ENCODE measurements around the gene ARPC1A. TPM values are rescaled to one million over a fixed set of nuclear protein-coding genes. Genes with fewer than 3 reads are reported as not detected.
"Not testable (repeated sequence)": the region's sequence is repeated elsewhere in the genome, so short reads cannot be mapped to it uniquely, and the experiment has no call there.

ARPC1A gene
- total RNA-seq, 2 experiments from 2014 or later, result 41.5 to 47.7 TPM

GRCh38 chr7:99325001-99325493 is 651 bp upstream of the ARPC1A start:
- Mint-ChIP-seq H3K27ac (peak overlapping the region; percentile 88), H3K27me3 (ENCODE audit: low read depth) (no peaks in the 10 kb centered on the region), H3K4me1 (ENCODE audit: low read depth) (peaks cover 34% of the 10 kb centered on the region), H3K9me3 (no peaks in the 10 kb centered on the region), H3K4me3 (peak overlapping the region; percentile 80), H3K36me3 (ENCODE audit: low read depth) (no peaks in the 10 kb centered on the region)
- no peak for DNase-seq
- intact Hi-C loops (cut with micrococcal nuclease), result loop anchor here (2.0 to 5.0 kb wide), 3 partner anchors 53 to 446 kb away; partner anchors contain the start of genes MYH16, SMURF1 and TRRAP
- CTCF ChIA-PET, result interaction anchor here (0.6 kb wide), 1 partner anchor 433 kb away, joined by 4 read pairs; no protein-coding TSS in a partner anchor

- CTCF ChIA-PET, result interaction anchor here (0.6 to 1.2 kb wide), 3 partner anchors 13 to 112 kb away, joined by 3 to 4 read pairs (median 3); no protein-coding TSS in a partner anchor
- DNase-seq, result no peak
- Mint-ChIP-seq H3K4me3 (peak overlapping the region; percentile 80), H3K36me3 (ENCODE audit: low read depth) (no peaks in the 10 kb centered on the region), H3K27me3 (ENCODE audit: low read depth) (no peaks in the 10 kb centered on the region), H3K9me3 (no peaks in the 10 kb centered on the region), H3K27ac (peak overlapping the region; percentile 88), H3K4me1 (ENCODE audit: low read depth) (peaks cover 47% of the 10 kb centered on the region)
- intact Hi-C loops (cut with micrococcal nuclease), result loop anchor here (1.0 to 5.0 kb wide), 4 partner anchors 54 to 184 kb away; partner anchors contain the start of genes BUD31, MYH16, PDAP1 and SMURF1
Observed at GRCh38 chr7:99326408-99326782, 697 bp downstream of the ARPC1A start.

- Mint-ChIP-seq H3K4me1 (ENCODE audit: low read depth) (peaks cover 60% of the 10 kb centered on the region), H3K27ac (peak overlapping the region; percentile 92), H3K4me3 (peak overlapping the region; percentile 32)
- intact Hi-C loops (cut with micrococcal nuclease), result loop anchor here (1.0 kb wide), 1 partner anchor 51 kb away; no protein-coding TSS in a partner anchor
- CTCF ChIA-PET, result interaction anchor here (0.9 kb wide), 1 partner anchor 78 kb away, joined by 3 read pairs; the partner anchor contains the start of genes BUD31 and PDAP1
- not testable (repeated sequence) for H3K36me3 Mint-ChIP-seq (ENCODE audit: low read depth); H3K9me3 Mint-ChIP-seq; H3K27me3 Mint-ChIP-seq (ENCODE audit: low read depth)
- peak; percentile 40 for DNase-seq
Observed at GRCh38 chr7:99330314-99330961, 4.7 kb downstream of the ARPC1A start.

GRCh38 chr7:99331002-99331401 is 5.3 kb downstream of the ARPC1A start:
- H3K27ac Mint-ChIP-seq, result peak overlapping the region; percentile 92
- CTCF ChIA-PET, result interaction anchor here (0.6 kb wide), 1 partner anchor 233 kb away, joined by 3 read pairs; no protein-coding TSS in a partner anchor
- peaks cover 10% of the 10 kb centered on the region for H3K36me3 Mint-ChIP-seq (ENCODE audit: low read depth)
- no peaks in the 10 kb centered on the region for H3K27me3 Mint-ChIP-seq (ENCODE audit: low read depth)
- intact Hi-C loops (cut with micrococcal nuclease), result no loop called here
- peak; percentile 57 for DNase-seq
- peaks cover 60% of the 10 kb centered on the region for H3K4me1 Mint-ChIP-seq (ENCODE audit: low read depth)
- peak overlapping the region; percentile 6 for H3K4me3 Mint-ChIP-seq
- no peaks in the 10 kb centered on the region for H3K9me3 Mint-ChIP-seq

GRCh38 chr7:99339595-99339994 is 13.9 kb downstream of the ARPC1A start:
- Mint-ChIP-seq H3K9me3 (no peaks in the 10 kb centered on the region), H3K27ac (no peak overlapping the region), H3K4me3 (no peak overlapping the region), H3K36me3 (ENCODE audit: low read depth) (peaks cover 37% of the 10 kb centered on the region), H3K4me1 (ENCODE audit: low read depth) (peaks cover 13% of the 10 kb centered on the region), H3K27me3 (ENCODE audit: low read depth) (no peaks in the 10 kb centered on the region)
- CTCF ChIA-PET, result interaction anchor here (1.2 to 1.6 kb wide), 2 partner anchors 11 to 21 kb away, joined by 3 read pairs; no protein-coding TSS in a partner anchor
- intact Hi-C loops (cut with micrococcal nuclease), result no loop called here
- no peak for DNase-seq

DNA sequence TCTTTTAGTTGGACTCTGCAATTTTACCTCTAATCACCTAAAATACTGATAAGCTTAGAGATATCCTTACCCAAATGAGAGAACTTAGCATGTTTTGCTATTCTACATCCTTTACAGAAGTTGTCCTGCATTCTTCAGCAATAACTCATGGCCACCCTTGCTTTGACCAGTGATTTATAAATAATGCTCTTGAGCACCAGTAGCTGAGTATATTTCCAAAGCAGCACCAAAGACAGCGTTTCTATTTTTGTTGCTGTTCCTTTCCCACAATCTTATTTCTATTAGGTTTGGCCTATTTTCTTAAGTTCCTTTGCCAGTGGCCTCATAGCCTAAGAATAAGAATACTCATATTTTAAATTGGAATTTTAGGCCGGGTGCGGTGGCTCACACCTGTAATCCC is 15.0 kb downstream of the ARPC1A start:
- Mint-ChIP-seq H3K4me1 (ENCODE audit: low read depth) (peaks cover 10% of the 10 kb centered on the region), H3K4me3 (no peak overlapping the region), H3K27ac (no peak overlapping the region), H3K27me3 (ENCODE audit: low read depth) (no peaks in the 10 kb centered on the region), H3K9me3 (no peaks in the 10 kb centered on the region), H3K36me3 (ENCODE audit: low read depth) (peaks cover 38% of the 10 kb centered on the region)
- CTCF ChIA-PET, result interaction anchor here (1.6 kb wide), 1 partner anchor 10 kb away, joined by 3 read pairs; no protein-coding TSS in a partner anchor
- DNase-seq, result no peak
- intact Hi-C loops (cut with micrococcal nuclease), result no loop called here

- CTCF ChIA-PET, result no interaction called here
- H3K4me3 Mint-ChIP-seq, result no peak overlapping the region
- H3K36me3 Mint-ChIP-seq (ENCODE audit: low read depth), result peaks cover 37% of the 10 kb centered on the region
- H3K9me3 Mint-ChIP-seq, result no peaks in the 10 kb centered on the region
- no peaks in the 10 kb centered on the region for H3K27me3 Mint-ChIP-seq (ENCODE audit: low read depth)
- H3K27ac Mint-ChIP-seq, result no peak overlapping the region
- H3K4me1 Mint-ChIP-seq (ENCODE audit: low read depth), result peaks cover 10% of the 10 kb centered on the region
- DNase-seq, result no peak
- intact Hi-C loops (cut with micrococcal nuclease), result no loop called here
Observed at GRCh38 chr7:99344061-99344647, 18.5 kb downstream of the ARPC1A start.

- intact Hi-C loops (cut with micrococcal nuclease); H3K4me3 Mint-ChIP-seq; H3K27me3 Mint-ChIP-seq (ENCODE audit: low read depth); H3K4me1 Mint-ChIP-seq (ENCODE audit: low read depth); DNase-seq; H3K9me3 Mint-ChIP-seq: not testable (repeated sequence)
- Mint-ChIP-seq H3K27ac (peak overlapping the region; percentile 56), H3K36me3 (ENCODE audit: low read depth) (peaks cover 16% of the 10 kb centered on the region)
- CTCF ChIA-PET, result interaction anchor here (0.6 to 1.7 kb wide), 3 partner anchors 11 to 569 kb away, joined by 3 to 5 read pairs (median 3); partner anchors contain the start of gene TRIM4
Observed at GRCh38 chr7:99350641-99351040, 24.9 kb downstream of the ARPC1A start.

DNA sequence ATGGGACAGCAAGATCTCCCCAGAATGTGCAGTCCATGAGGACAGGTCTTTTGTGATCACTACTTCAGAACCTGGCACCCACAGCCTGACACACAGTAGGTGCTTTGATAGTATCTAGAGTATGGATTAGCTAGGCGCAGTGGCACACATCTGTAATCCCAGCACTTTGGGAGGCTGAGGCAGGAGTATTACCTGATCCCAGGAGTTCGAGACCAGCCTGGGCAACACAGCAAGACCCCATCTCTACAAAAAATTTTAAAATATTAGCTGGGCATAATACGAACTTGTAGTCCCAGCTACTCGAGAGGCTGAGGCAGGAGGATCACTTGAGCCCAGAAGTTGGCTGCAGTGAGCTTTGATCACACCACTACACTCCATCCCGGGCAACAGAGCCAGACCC is 26.5 kb downstream of the ARPC1A start:
- no peaks in the 10 kb centered on the region for H3K9me3 Mint-ChIP-seq
- no peaks in the 10 kb centered on the region for H3K4me1 Mint-ChIP-seq (ENCODE audit: low read depth)
- intact Hi-C loops (cut with micrococcal nuclease), result no loop called here
- CTCF ChIA-PET, result interaction anchor here (0.6 kb wide), 1 partner anchor 321 kb away, joined by 3 read pairs; no protein-coding TSS in a partner anchor
- H3K27me3 Mint-ChIP-seq (ENCODE audit: low read depth), result no peaks in the 10 kb centered on the region
- H3K4me3 Mint-ChIP-seq, result no peak overlapping the region
- peaks cover 16% of the 10 kb centered on the region for H3K36me3 Mint-ChIP-seq (ENCODE audit: low read depth)
- no peak overlapping the region for H3K27ac Mint-ChIP-seq
- DNase-seq, result no peak

DNA sequence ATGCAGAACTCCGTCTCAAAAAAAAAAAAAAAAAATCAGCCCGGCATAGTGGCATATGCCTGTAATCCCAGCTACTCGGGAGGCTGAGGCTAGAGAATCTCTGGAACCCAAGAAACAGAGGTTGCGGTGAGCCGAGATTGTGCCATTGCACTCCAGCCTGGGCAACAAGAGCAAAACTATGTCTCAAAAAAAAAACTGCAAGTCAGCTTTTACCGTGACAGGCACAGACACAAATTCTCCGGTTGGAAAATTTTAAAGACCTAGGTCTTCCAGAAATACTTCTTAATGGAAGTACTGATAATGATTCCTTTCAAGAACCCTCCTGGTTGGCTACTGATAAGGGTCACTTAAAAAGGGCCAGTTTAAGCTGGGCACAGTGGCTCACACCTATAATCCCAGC is 29.4 kb downstream of the ARPC1A start:
- no peak for DNase-seq
- H3K27ac Mint-ChIP-seq, result no peak overlapping the region
- intact Hi-C loops (cut with micrococcal nuclease), result no loop called here
- no peaks in the 10 kb centered on the region for H3K27me3 Mint-ChIP-seq (ENCODE audit: low read depth)
- peaks cover 14% of the 10 kb centered on the region for H3K36me3 Mint-ChIP-seq (ENCODE audit: low read depth)
- H3K4me1 Mint-ChIP-seq (ENCODE audit: low read depth), result no peaks in the 10 kb centered on the region
- CTCF ChIA-PET, result no interaction called here
- no peak overlapping the region for H3K4me3 Mint-ChIP-seq
- no peaks in the 10 kb centered on the region for H3K9me3 Mint-ChIP-seq

GRCh38 chr7:99357701-99358490 is 32.2 kb downstream of the ARPC1A start:
- CTCF ChIA-PET, result interaction anchor here (0.5 to 1.1 kb wide), 3 partner anchors 14 to 20 kb away, joined by 3 read pairs; no protein-coding TSS in a partner anchor

DNA sequence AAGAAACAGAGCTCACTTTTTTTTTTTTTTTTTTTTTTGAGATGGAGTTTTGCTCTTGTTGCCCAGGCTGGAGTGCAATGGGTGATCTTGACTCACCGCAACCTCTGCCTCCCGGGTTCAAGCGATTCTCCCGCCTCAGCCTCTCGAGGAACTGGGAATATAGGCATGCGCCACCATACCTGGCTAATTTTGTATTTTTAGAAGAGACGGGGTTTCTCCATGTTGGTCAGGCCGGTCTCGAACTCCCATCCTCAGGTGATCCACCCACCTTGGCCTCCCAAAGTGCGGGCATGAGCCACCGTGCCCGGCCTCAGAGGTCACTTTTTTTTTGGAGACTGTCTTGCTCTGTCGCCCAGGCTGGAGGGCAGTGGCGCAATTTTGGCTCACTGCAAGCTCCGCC is 32.8 kb downstream of the ARPC1A start:
- H3K27me3 Mint-ChIP-seq (ENCODE audit: low read depth); H3K4me3 Mint-ChIP-seq; intact Hi-C loops (cut with micrococcal nuclease); DNase-seq; H3K4me1 Mint-ChIP-seq (ENCODE audit: low read depth); H3K9me3 Mint-ChIP-seq; H3K27ac Mint-ChIP-seq: not testable (repeated sequence)
- CTCF ChIA-PET, result interaction anchor here (0.7 kb wide), 1 partner anchor 18 kb away, joined by 3 read pairs; no protein-coding TSS in a partner anchor
- peaks cover 15% of the 10 kb centered on the region for H3K36me3 Mint-ChIP-seq (ENCODE audit: low read depth)

More at GRCh38 chr7:99357701-99358490, 32.2 kb downstream of the ARPC1A start:
- H3K36me3 Mint-ChIP-seq (ENCODE audit: low read depth), result peaks cover 15% of the 10 kb centered on the region
- no peaks in the 10 kb centered on the region for H3K27me3 Mint-ChIP-seq (ENCODE audit: low read depth)
- peak overlapping the region; percentile 46 for H3K27ac Mint-ChIP-seq
- no peak for DNase-seq
- intact Hi-C loops (cut with micrococcal nuclease), result no loop called here
- H3K9me3 Mint-ChIP-seq, result no peaks in the 10 kb centered on the region
- no peak overlapping the region for H3K4me3 Mint-ChIP-seq
- H3K4me1 Mint-ChIP-seq (ENCODE audit: low read depth), result no peaks in the 10 kb centered on the region

Measured in activated naive CD4-positive, alpha-beta T cell treated with anti-CD3 and anti-CD28 coated beads for 36 hours (primary cell).